CD4-positive, alpha-beta T cell treated with Interferon alpha-2 for 1 hour (primary cell): Measurements from ENCODE around the gene HS3ST2.
"Not testable (repeated sequence)": the region's sequence is repeated elsewhere in the genome, so short reads cannot be mapped to it uniquely, and the experiment has no call there.

ENCODE experiments used
- DNase-seq, 2 donors: peaks; one replicate each; pipeline ENCODE4 v3.0.0-alpha.2; 2020 to 2022

HS3ST2 gene

GRCh38 chr16:22885951-22886350 lies 72.0 kb downstream of the HS3ST2 start:
- DNase-seq, result no peak

- no peak for DNase-seq
These were observed 73.0 kb downstream of the HS3ST2 start for GRCh38 chr16:22886927-22887326.

- DNase-seq, result no peak
These were observed 73.5 kb downstream of the HS3ST2 start for GRCh38 chr16:22887445-22887844.

GRCh38 chr16:22888791-22889190 lies 74.8 kb downstream of the HS3ST2 start:
- no peak for DNase-seq

- no peak for DNase-seq
These were observed 77.0 kb downstream of the HS3ST2 start for GRCh38 chr16:22890976-22891375.

GRCh38 chr16:22897184-22897583 lies 83.2 kb downstream of the HS3ST2 start:
- no peak for DNase-seq

GRCh38 chr16:22898131-22898530 lies 84.2 kb downstream of the HS3ST2 start:
- no peak for DNase-seq

GRCh38 chr16:22898874-22899348 lies 84.9 kb downstream of the HS3ST2 start:
- DNase-seq, result peak; percentile 21 to 31

GRCh38 chr16:22899567-22899966 lies 85.6 kb downstream of the HS3ST2 start:
- not testable (repeated sequence) for DNase-seq

- no peak for DNase-seq
These were observed 86.9 kb downstream of the HS3ST2 start for GRCh38 chr16:22900863-22901262.

GRCh38 chr16:22901563-22901962 lies 87.6 kb downstream of the HS3ST2 start:
- DNase-seq, result no peak

- DNase-seq, result no peak
These were observed 89.8 kb downstream of the HS3ST2 start for GRCh38 chr16:22903716-22904115.

- no peak for DNase-seq
These were observed 98.7 kb downstream of the HS3ST2 start for GRCh38 chr16:22912654-22913053.

- no peak for DNase-seq
These were observed 101.0 kb downstream of the HS3ST2 start for GRCh38 chr16:22915003-22915402.

- no peak for DNase-seq
These were observed 109.5 kb downstream of the HS3ST2 start for GRCh38 chr16:22923491-22923890.

- DNase-seq, result no peak
These were observed 110.5 kb downstream of the HS3ST2 start for GRCh38 chr16:22924492-22924891.

- no peak for DNase-seq
These were observed 112.3 kb downstream of the HS3ST2 start for GRCh38 chr16:22926105-22926751.

- DNase-seq, result no peak
These were observed 113.3 kb downstream of the HS3ST2 start for GRCh38 chr16:22927306-22927705.

- no peak for DNase-seq
These were observed 115.0 kb downstream of the HS3ST2 start for GRCh38 chr16:22928882-22929435.

- no peak for DNase-seq
These were observed 115.5 kb downstream of the HS3ST2 start for GRCh38 chr16:22929461-22929860.

- DNase-seq, result no peak
These were observed 118.2 kb downstream of the HS3ST2 start for GRCh38 chr16:22932032-22932771.

- DNase-seq, result no peak
These were observed 119.2 kb downstream of the HS3ST2 start for GRCh38 chr16:22933173-22933572.

- no peak for DNase-seq
These were observed 120.8 kb downstream of the HS3ST2 start for GRCh38 chr16:22934786-22935185.

GRCh38 chr16:22937169-22937568 lies 123.2 kb downstream of the HS3ST2 start:
- DNase-seq, result no peak
